A549 (cell line): ENCODE data around the gene ATP8A1. TPM values are rescaled to one million over a fixed set of nuclear protein-coding genes. Genes with fewer than 3 reads are reported as not detected.
"Not testable (repeated sequence)": the region's sequence is repeated elsewhere in the genome, so short reads cannot be mapped to it uniquely, and the experiment has no call there.

Source experiments
- ATAC-seq, 2 experiments: fragments of 200-7000 bp in 1 of 2; fragments of >200 bp in 1 of 2; cut with Nextera tagmentation in 1 of 2; cut with Tn5 transposase in 1 of 2; 3 replicates each; pipeline versions ENCODE4 v1.8.0 to v1.9.1; 2018 to 2020; ENCODE audit warnings: mild to moderate bottlenecking in 1 of 2, moderate library complexity in 1 of 2
- CTCF ChIA-PET: fragments of 300-600 bp; sonication (Branson Sonifier 250); formaldehyde crosslinking; extraction: SDS; loops from one replicate; lab custom pipeline; 2021; ENCODE audit warnings: antibody characterized with exemption, inconsistent platforms; lab: Yijun Ruan, JAX
- POLR2A ChIA-PET: fragments of 350-600 bp; formaldehyde crosslinking; extraction: SDS; loops from one replicate; lab custom pipeline; 2021; ENCODE audit warnings: antibody characterized with exemption, inconsistent platforms; lab: Yijun Ruan, JAX
- DNase-seq, 2 experiments: peaks; one replicate each; pipeline versions ENCODE4 v3.0.0 to v3.0.0-alpha.2; 2011 to 2016; ENCODE audit warnings: low read depth in 1 of 2, low spot score in 1 of 2
- FAIRE-seq: peaks from 2 replicates; lab custom pipeline; 2011; peaks lifted over from hg19 to GRCh38; lab: Jason Lieb, UNC
- H3K27ac ChIP-seq, 2 experiments: fragments of >200 bp; sonication (Bioruptor Twin); formaldehyde crosslinking; 3 replicates each; pipeline ENCODE4 v1.5.1; 2016 to 2017
- H3K4me1 ChIP-seq: fragments of >200 bp; sonication (Bioruptor Twin); formaldehyde crosslinking; 3 replicates; pipeline ENCODE4 v1.6.1; 2016
- H3K4me2 ChIP-seq: fragments of >200 bp; sonication (Bioruptor Twin); formaldehyde crosslinking; 3 replicates; pipeline ENCODE4 v1.6.1; 2016
- H3K4me3 ChIP-seq: fragments of >200 bp; sonication (Bioruptor Twin); formaldehyde crosslinking; 3 replicates; pipeline ENCODE4 v1.5.1; 2016
- H3K9me3 ChIP-seq: fragments of >200 bp; sonication (Bioruptor Twin); formaldehyde crosslinking; 3 replicates; pipeline ENCODE4 v1.6.1; 2016
- ATOH8 ChIP-seq: fragments of 250-450 bp; sonication (Bioruptor Pico); IDR thresholded peaks from 2 replicates; pipeline ENCODE4 v1.5.0; 2020; ENCODE audit warnings: low read depth, mild to moderate bottlenecking, moderate library complexity
- BHLHE40 ChIP-seq: IDR thresholded peaks from 2 replicates; pipeline ENCODE4 v1.6.1; 2012; ENCODE audit warnings: low read depth, low read length, inconsistent platforms
- CHD4 ChIP-seq: fragments of 200-600 bp; sonication (generic); IDR thresholded peaks from 2 replicates; pipeline ENCODE4 v1.6.1; 2016; ENCODE audit warnings: antibody characterized with exemption, mild to moderate bottlenecking, borderline replicate concordance
- CTCF ChIP-seq: fragments of >200 bp; sonication (Bioruptor Twin); formaldehyde crosslinking; IDR thresholded peaks from 3 replicates; pipeline ENCODE4 v1.5.1; 2016
- ESRRA ChIP-seq: fragments of 150-350 bp; IDR thresholded peaks from 2 replicates; pipeline ENCODE4 v1.6.1; 2014; ENCODE audit warnings: mild to moderate bottlenecking, low read length, borderline replicate concordance
- HEYL ChIP-seq: fragments of 250-450 bp; sonication (Bioruptor Pico); IDR thresholded peaks from 2 replicates; pipeline ENCODE4 v1.8.0; 2021; ENCODE audit warnings: mild to moderate bottlenecking, moderate library complexity
- JUN ChIP-seq, 2 experiments: fragments of >200 bp; sonication (Bioruptor Twin); formaldehyde crosslinking; IDR thresholded peaks; 2 replicates in 1 of 2; 3 replicates in 1 of 2; pipeline ENCODE4 v1.6.1; 2016 to 2017
- JUNB ChIP-seq: fragments of >200 bp; sonication (Bioruptor Twin); formaldehyde crosslinking; IDR thresholded peaks from 2 replicates; pipeline ENCODE4 v1.6.1; 2016
- KDM1A ChIP-seq: fragments of 200-600 bp; sonication (generic); IDR thresholded peaks from 2 replicates; pipeline ENCODE4 v1.6.1; 2016; ENCODE audit warnings: low read depth, mild to moderate bottlenecking
- KDM5A ChIP-seq: fragments of 200-600 bp; sonication (generic); IDR thresholded peaks from 2 replicates; pipeline ENCODE4 v1.6.1; 2016; ENCODE audit warnings: antibody characterized with exemption, mild to moderate bottlenecking
- MAFK ChIP-seq: fragments of 450-650 bp; IDR thresholded peaks from 2 replicates; pipeline ENCODE4 v1.6.1; 2014; ENCODE audit not compliant: partially characterized antibody
- MAX ChIP-seq: IDR thresholded peaks from 2 replicates; pipeline ENCODE4 v1.6.1; 2012
- PBX3 ChIP-seq: IDR thresholded peaks from 2 replicates; pipeline ENCODE4 v1.6.1; 2012
- POLR2A ChIP-seq: IDR thresholded peaks from 2 replicates; pipeline ENCODE4 v1.6.1; 2012; ENCODE audit warnings: mild to moderate bottlenecking, low read length
- RFX5 ChIP-seq: fragments of 450-650 bp; IDR thresholded peaks from 2 replicates; pipeline ENCODE4 v1.7.1; 2014; ENCODE audit warnings: antibody characterized with exemption, mild to moderate bottlenecking, moderate library complexity
- RNF2 ChIP-seq: fragments of 200-600 bp; sonication (generic); IDR thresholded peaks from 2 replicates; pipeline ENCODE4 v1.6.1; 2016; ENCODE audit warnings: low read depth, mild to moderate bottlenecking, antibody characterized with exemption, moderate library complexity, borderline replicate concordance
- TP53 ChIP-seq: fragments of 250-450 bp; sonication (Bioruptor Pico); IDR thresholded peaks from 2 replicates; pipeline ENCODE4 v1.5.0; 2021; ENCODE audit warnings: mild to moderate bottlenecking, moderate library complexity
- WGBS: methylation state at CpG from one replicate; pipeline ENCODE4 v1.1.6; 2017; ENCODE audit errors: missing lambda C conversion rate; 5-methylcytosine and 5-hydroxymethylcytosine counted together
- polyA plus RNA-seq, 4 experiments: library from polyadenylated mRNA; depleted of rRNA in 3 of 4; stranded (reverse); fragments of >200 nt; fragmentation: RNase III in 1 of 4; extraction: RNeasy Plus Mini Kit Qiagen cat#74134 plus additional on column Dnase treatment in 1 of 4; gene quantifications; 2 replicates in 3 of 4; 3 replicates in 1 of 4; pipeline ENCODE4 v1.2.3, GENCODE V29; 2011 to 2017
- TF ChIP-seq, protein P1 (sequence below): fragments of 450-650 bp; IDR thresholded peaks from 2 replicates; pipeline ENCODE4 v1.6.1; 2014; ENCODE audit warnings: antibody characterized with exemption
- TF ChIP-seq, protein P2 (sequence below): IDR thresholded peaks from 2 replicates; pipeline ENCODE4 v1.6.1; 2012; ENCODE audit warnings: low read depth, borderline replicate concordance

Gene ATP8A1
- polyA plus RNA-seq, 2 of the 4 experiments (the other 2 are of a cell fraction): 0.06 to 0.25 TPM

DNA sequence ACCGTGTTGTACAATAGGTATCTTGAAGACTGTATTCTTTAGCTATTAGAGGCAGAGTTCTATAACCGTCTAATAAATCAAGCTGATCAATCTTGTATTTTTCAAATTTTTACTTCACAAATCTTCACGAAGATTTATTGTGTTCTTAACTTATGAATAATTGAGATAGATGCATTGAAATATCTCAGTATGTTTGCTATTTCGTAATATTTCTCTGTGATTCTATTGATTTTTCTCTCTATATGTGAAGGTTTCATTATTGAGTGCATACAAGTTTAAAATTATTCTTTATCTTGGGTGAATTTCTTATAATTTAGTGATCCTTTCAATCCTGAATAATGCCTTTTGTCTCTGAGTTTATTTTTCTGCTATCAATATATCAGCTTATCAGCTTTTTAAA lies 279.4 kb downstream of the ATP8A1 start:
- CTCF ChIA-PET: interaction anchor here (1.3 kb wide), 1 partner anchor 142 kb away, joined by 3 read pairs; no protein-coding TSS in a partner anchor

GRCh38 chr4:42372303-42372702 lies 284.6 kb downstream of the ATP8A1 start:
- 38% methylated on average over 6 of the region's 6 CpGs for WGBS
- POLR2A ChIA-PET, ATAC-seq, H3K27ac ChIP-seq, DNase-seq, H3K4me2 ChIP-seq, H3K4me1 ChIP-seq, H3K9me3 ChIP-seq, FAIRE-seq, H3K4me3 ChIP-seq: not testable (repeated sequence)
- CTCF ChIA-PET: interaction anchor here (0.7 to 6.2 kb wide), 7 partner anchors 16 to 148 kb away, joined by 3 to 42 read pairs (median 3); no protein-coding TSS in a partner anchor

More for the DNA sequence above, 279.4 kb downstream of the ATP8A1 start:
- POLR2A ChIA-PET: no interaction called here
- Histone ChIP-seq H3K4me3 (no peak overlapping the region), H3K4me2 (no peak overlapping the region), H3K4me1 (no peaks in the 10 kb centered on the region), H3K9me3 (no peaks in the 10 kb centered on the region), H3K27ac (no peak overlapping the region)
- DNase-seq: no peak
- TF ChIP-seq TP53: no peak
- TF ChIP-seq CHD4: no peak
- no peak for TF ChIP-seq CTCF
- TF ChIP-seq ATOH8: no peak
- TF ChIP-seq PBX3: no peak
- TF ChIP-seq MAX: no peak
- TF ChIP-seq, protein P1, sequence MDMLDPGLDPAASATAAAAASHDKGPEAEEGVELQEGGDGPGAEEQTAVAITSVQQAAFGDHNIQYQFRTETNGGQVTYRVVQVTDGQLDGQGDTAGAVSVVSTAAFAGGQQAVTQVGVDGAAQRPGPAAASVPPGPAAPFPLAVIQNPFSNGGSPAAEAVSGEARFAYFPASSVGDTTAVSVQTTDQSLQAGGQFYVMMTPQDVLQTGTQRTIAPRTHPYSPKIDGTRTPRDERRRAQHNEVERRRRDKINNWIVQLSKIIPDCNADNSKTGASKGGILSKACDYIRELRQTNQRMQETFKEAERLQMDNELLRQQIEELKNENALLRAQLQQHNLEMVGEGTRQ: no peak
- TF ChIP-seq RNF2: no peak
- TF ChIP-seq POLR2A: no peak
- TF ChIP-seq ESRRA: no peak
- no peak for TF ChIP-seq BHLHE40
- TF ChIP-seq KDM5A: no peak
- TF ChIP-seq KDM1A: no peak
- TF ChIP-seq, protein P2, sequence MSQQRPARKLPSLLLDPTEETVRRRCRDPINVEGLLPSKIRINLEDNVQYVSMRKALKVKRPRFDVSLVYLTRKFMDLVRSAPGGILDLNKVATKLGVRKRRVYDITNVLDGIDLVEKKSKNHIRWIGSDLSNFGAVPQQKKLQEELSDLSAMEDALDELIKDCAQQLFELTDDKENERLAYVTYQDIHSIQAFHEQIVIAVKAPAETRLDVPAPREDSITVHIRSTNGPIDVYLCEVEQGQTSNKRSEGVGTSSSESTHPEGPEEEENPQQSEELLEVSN: no peak
- no peak for TF ChIP-seq JUNB
- TF ChIP-seq MAFK: no peak
- no peak for TF ChIP-seq HEYL (CRISPR knock-in tag)
- TF ChIP-seq JUN (IDR thresholded peaks at IDR 0.05): no peak
- no peak for TF ChIP-seq RFX5
- no peak for FAIRE-seq
- ATAC-seq: no peak
- 18% methylated on average over 4 of the region's 4 CpGs for WGBS
